ENCODE data around the gene TJP3.

GRCh38 chr19:3775374-3775711, 67.2 kb downstream of the TJP3 start:
- TF ChIP-seq CTCF (IDR thresholded peaks at IDR 0.05) = no peak
- no peak for TF ChIP-seq EZH2phosphoT487 (IDR thresholded peaks at IDR 0.05)
- no peak for TF ChIP-seq EZH2 (IDR thresholded peaks at IDR 0.05)

All from neural progenitor cell (in vitro differentiated cells).